Common myeloid progenitor, CD34-positive (primary cell): ENCODE measurements around the gene NR2E1.

ENCODE experiments used
- CTCF ChIA-PET: fragments of 350-600 bp; sonication (Branson Sonifier 250); formaldehyde crosslinking; loops from one replicate; lab custom pipeline; 2021; ENCODE audit warnings: antibody characterized with exemption; lab: Charles Lee
- POLR2A ChIA-PET: fragments of 350-600 bp; sonication (Branson Sonifier 250); formaldehyde crosslinking; loops from one replicate; lab custom pipeline; 2021; ENCODE audit warnings: antibody characterized with exemption; lab: Charles Lee
- DNase-seq, 3 donors: peaks; one replicate each; pipeline versions ENCODE4 v3.0.0 to v3.0.0-alpha.2; 2013
- H3K27ac ChIP-seq, 2 experiments: 1 replicate in 1 of 2; 2 replicates in 1 of 2; pipeline ENCODE4 v1.7.0; 2013; ENCODE audit warnings: inconsistent platforms in 2 of 2, low read length in 2 of 2, mild to moderate bottlenecking in 2 of 2, low read depth in 1 of 2, moderate library complexity in 1 of 2; ENCODE audit not compliant: severe bottlenecking in 2 of 2, insufficient read depth in 1 of 2, poor library complexity in 1 of 2
- H3K27me3 ChIP-seq, 5 experiments: replicated peaks in 2 of 5; 1 replicate in 3 of 5; 2 replicates in 2 of 5; pipeline versions ENCODE4 v1.6.1 to v1.7.0; 2013; ENCODE audit warnings: low read length in 4 of 5, mild to moderate bottlenecking in 2 of 5, moderate library complexity in 2 of 5, inconsistent platforms in 1 of 5; ENCODE audit not compliant: insufficient read depth in 5 of 5, control insufficient read depth in 4 of 5
- H3K36me3 ChIP-seq, 4 experiments: 1 replicate in 2 of 4; 2 replicates in 2 of 4; pipeline versions ENCODE4 v1.6.1 to v1.7.0; 2013; ENCODE audit warnings: low read length in 3 of 4, control low read depth in 1 of 4, mild to moderate bottlenecking in 1 of 4; ENCODE audit not compliant: control insufficient read depth in 4 of 4, insufficient read depth in 4 of 4
- H3K4me1 ChIP-seq, 4 experiments: 1 replicate in 3 of 4; 2 replicates in 1 of 4; pipeline versions ENCODE4 v1.6.1 to v1.7.1; 2013; ENCODE audit warnings: low read length in 3 of 4, mild to moderate bottlenecking in 3 of 4, control low read depth in 1 of 4, inconsistent platforms in 1 of 4, moderate library complexity in 1 of 4; ENCODE audit not compliant: control insufficient read depth in 4 of 4, insufficient read depth in 4 of 4; ENCODE audit errors: control extremely low read depth in 1 of 4
- H3K4me3 ChIP-seq, 7 experiments: 1 replicate in 4 of 7; 2 replicates in 3 of 7; pipeline versions ENCODE4 v1.5.1 to v1.7.0; 2013; ENCODE audit warnings: mild to moderate bottlenecking in 7 of 7, low read length in 6 of 7, moderate library complexity in 6 of 7, inconsistent platforms in 2 of 7, low read depth in 2 of 7, control low read depth in 1 of 7; ENCODE audit not compliant: insufficient read depth in 4 of 7, control insufficient read depth in 1 of 7; ENCODE audit errors: extremely low read depth in 1 of 7
- H3K9me3 ChIP-seq, 5 experiments: 1 replicate in 4 of 5; 2 replicates in 1 of 5; pipeline versions ENCODE4 v1.6.1 to v1.7.1; 2013; ENCODE audit warnings: low read length in 4 of 5, mild to moderate bottlenecking in 2 of 5, inconsistent platforms in 1 of 5, low read depth in 1 of 5, moderate library complexity in 1 of 5; ENCODE audit not compliant: control insufficient read depth in 4 of 5, insufficient read depth in 2 of 5; ENCODE audit errors: control extremely low read depth in 1 of 5
- WGBS: methylation state at CpG from one replicate; pipeline ENCODE4 v1.1.5; 2013; ENCODE audit not compliant: insufficient coverage; 5-methylcytosine and 5-hydroxymethylcytosine counted together

The NR2E1 gene

DNA sequence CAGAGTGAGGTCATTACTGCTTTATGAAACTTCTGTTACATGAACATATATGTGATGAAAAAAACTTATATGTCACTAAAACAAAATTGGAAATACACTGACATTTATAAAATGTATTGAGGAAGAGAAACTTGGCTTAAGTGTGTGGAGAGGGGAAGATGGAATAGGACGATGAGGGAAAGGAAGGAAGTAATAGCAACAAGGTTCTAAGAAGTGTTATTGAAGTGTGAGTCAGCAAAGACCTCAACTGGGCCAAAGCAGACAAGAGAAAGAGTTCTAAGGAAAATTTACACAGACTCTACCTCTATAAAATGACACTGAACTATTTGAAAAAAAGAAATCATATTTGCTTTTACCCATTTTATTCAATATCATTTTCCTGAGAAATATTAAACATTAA is 56.7 kb downstream of the NR2E1 start:
- peak; percentile 8 to 54 (median 46) for DNase-seq
- WGBS: no CpG with 5 or more reads among the region's 1 CpG
- H3K4me1 ChIP-seq: peaks cover 0 to 17% (median 6%) of the 10 kb centered on the region in 4 experiments
- H3K4me3 ChIP-seq: no peak overlapping the region
- peaks cover 0 to 1% (median 0%) of the 10 kb centered on the region in 5 experiments for H3K9me3 ChIP-seq
- H3K27ac ChIP-seq: no peak overlapping the region
- H3K36me3 ChIP-seq: peaks cover 4 to 34% (median 20%) of the 10 kb centered on the region in 4 experiments
- CTCF ChIA-PET: no interaction called here
- POLR2A ChIA-PET: no interaction called here
- no peaks in the 10 kb centered on the region for H3K27me3 ChIP-seq

GRCh38 chr6:108227290-108227689 is 61.5 kb downstream of the NR2E1 start:
- H3K27me3 ChIP-seq: no peaks in the 10 kb centered on the region
- no peak overlapping the region for H3K4me3 ChIP-seq
- WGBS: 80% methylated on average over 1 of the region's 3 CpGs
- no peak overlapping the region for H3K27ac ChIP-seq
- POLR2A ChIA-PET: no interaction called here
- peaks cover 0 to 14% (median 4%) of the 10 kb centered on the region in 4 experiments for H3K4me1 ChIP-seq
- H3K36me3 ChIP-seq: peaks cover 0 to 3% (median under 1%) of the 10 kb centered on the region in 4 experiments
- CTCF ChIA-PET: interaction anchor here (1.6 kb wide), 1 partner anchor 14 kb away, joined by 4 read pairs; no protein-coding TSS in a partner anchor
- no peak for DNase-seq
- H3K9me3 ChIP-seq: no peaks in the 10 kb centered on the region

DNA sequence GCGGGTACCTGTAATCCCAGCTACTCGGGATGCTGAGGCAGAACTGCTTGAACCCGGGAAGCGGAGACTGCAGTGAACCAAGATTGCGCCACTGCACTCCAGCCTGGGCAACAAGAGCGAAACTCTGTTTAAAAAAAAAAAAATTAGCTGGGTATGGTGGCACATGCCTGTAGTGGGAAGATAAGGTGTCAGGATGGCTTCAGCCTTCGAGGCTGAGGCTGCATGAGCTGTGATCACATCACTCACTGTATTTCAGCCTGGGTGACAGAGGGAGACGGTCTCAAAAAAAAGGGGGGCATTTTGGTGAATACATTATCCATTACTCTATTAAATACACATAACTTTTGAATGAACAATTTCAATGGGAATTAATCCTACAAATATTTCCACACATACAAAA is 62.6 kb downstream of the NR2E1 start:
- Histone ChIP-seq H3K9me3 (no peaks in the 10 kb centered on the region), H3K4me3 (no peak overlapping the region), H3K36me3 (peaks cover 0 to 3% (median under 1%) of the 10 kb centered on the region in 4 experiments), H3K27ac (no peak overlapping the region), H3K27me3 (no peaks in the 10 kb centered on the region), H3K4me1 (peaks cover 0 to 4% (median 0%) of the 10 kb centered on the region in 4 experiments)
- CTCF ChIA-PET: no interaction called here
- WGBS: 94% methylated on average over 6 of the region's 8 CpGs
- POLR2A ChIA-PET: no interaction called here
- DNase-seq: peak; percentile 29 to 67 (median 52)

- POLR2A ChIA-PET: no interaction called here
- CTCF ChIA-PET: interaction anchor here (1.0 to 1.2 kb wide), 3 partner anchors 21 to 257 kb away, joined by 3 to 4 read pairs (median 3); no protein-coding TSS in a partner anchor
These were observed 69.3 kb downstream of the NR2E1 start for GRCh38 chr6:108235127-108235526.

DNA sequence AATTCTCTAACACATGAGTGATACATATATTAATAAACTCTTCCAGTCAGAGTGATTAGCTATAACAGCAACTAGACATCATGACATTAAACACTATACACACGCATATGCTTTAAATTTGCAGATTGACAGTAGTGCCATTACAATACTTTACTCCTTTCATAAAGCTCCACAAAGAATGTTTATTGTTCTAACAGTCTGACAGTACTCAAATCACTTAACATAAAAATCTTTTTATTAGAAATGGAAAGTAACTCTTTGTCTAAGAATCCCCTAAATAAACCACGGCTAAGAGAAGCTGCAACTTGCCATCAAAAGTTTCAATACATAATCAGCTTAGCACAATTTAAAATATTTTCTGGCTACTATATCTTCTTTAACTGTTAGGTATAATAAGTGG is 71.0 kb downstream of the NR2E1 start:
- H3K9me3 ChIP-seq: no peaks in the 10 kb centered on the region
- H3K36me3 ChIP-seq: peaks cover 2 to 16% (median 10%) of the 10 kb centered on the region in 4 experiments
- H3K27ac ChIP-seq: no peak overlapping the region
- no peaks in the 10 kb centered on the region for H3K4me1 ChIP-seq
- POLR2A ChIA-PET: interaction anchor here (0.5 to 0.6 kb wide), 2 partner anchors 520 to 1058 kb away, joined by 3 read pairs; no protein-coding TSS in a partner anchor
- no peaks in the 10 kb centered on the region for H3K27me3 ChIP-seq
- CTCF ChIA-PET: interaction anchor here (1.2 to 1.7 kb wide), 3 partner anchors 10 to 122 kb away, joined by 3 read pairs; no protein-coding TSS in a partner anchor
- 100% methylated on average over 1 of the region's 2 CpGs for WGBS
- DNase-seq: no peak
- no peak overlapping the region for H3K4me3 ChIP-seq

More at GRCh38 chr6:108235127-108235526, 69.3 kb downstream of the NR2E1 start:
- 95% methylated on average over 2 of the region's 4 CpGs for WGBS
- Histone ChIP-seq H3K4me1 (no peaks in the 10 kb centered on the region), H3K9me3 (no peaks in the 10 kb centered on the region), H3K4me3 (no peak overlapping the region), H3K27ac (no peak overlapping the region), H3K27me3 (no peaks in the 10 kb centered on the region), H3K36me3 (peaks cover 2 to 8% (median 7%) of the 10 kb centered on the region in 4 experiments)
- DNase-seq: no peak

- H3K36me3 ChIP-seq: peaks cover 3 to 25% (median 17%) of the 10 kb centered on the region in 4 experiments
- 100% methylated on average over 2 of the region's 4 CpGs for WGBS
- H3K27me3 ChIP-seq: no peaks in the 10 kb centered on the region
- CTCF ChIA-PET: interaction anchor here (1.6 kb wide), 1 partner anchor 11 kb away, joined by 3 read pairs; no protein-coding TSS in a partner anchor
- DNase-seq: no peak
- no peaks in the 10 kb centered on the region for H3K4me1 ChIP-seq
- peaks cover 2 to 11% (median 4%) of the 10 kb centered on the region in 5 experiments for H3K9me3 ChIP-seq
- H3K4me3 ChIP-seq: no peak overlapping the region
- H3K27ac ChIP-seq: no peak overlapping the region
- POLR2A ChIA-PET: no interaction called here
These were observed 72.5 kb downstream of the NR2E1 start for GRCh38 chr6:108238322-108238721.
